IMR-90 (cell line): Measurements from ENCODE around the gene AUTS2.

Experiments
- CEBPB ChIP-seq: IDR thresholded peaks from 2 replicates; pipeline ENCODE4 v1.6.1; 2012; ENCODE audit warnings: low read depth, low read length, improper control_type of control experiment
- CTCF ChIP-seq: conservative IDR thresholded peaks from 2 replicates; pipeline ENCODE4 v1.5.1; 2012; ENCODE audit warnings: mild to moderate bottlenecking, low read depth, low read length, improper control_type of control experiment
- ELK1 ChIP-seq: fragments of 150-350 bp; IDR thresholded peaks from 2 replicates; pipeline ENCODE4 v1.6.1; 2016; ENCODE audit warnings: low read depth, mild to moderate bottlenecking, low read length, moderate library complexity, borderline replicate concordance
- FOS ChIP-seq: fragments of 150-350 bp; IDR thresholded peaks from 2 replicates; pipeline ENCODE4 v1.6.1; 2016; ENCODE audit warnings: low read depth, low read length
- MXI1 ChIP-seq: IDR thresholded peaks from 2 replicates; pipeline ENCODE4 v1.6.1; 2012; ENCODE audit warnings: low read depth, mild to moderate bottlenecking, low read length, moderate library complexity, borderline replicate concordance
- POLR2A ChIP-seq: IDR thresholded peaks from 2 replicates; pipeline ENCODE4 v1.6.1; 2012; ENCODE audit warnings: mild to moderate bottlenecking, low read depth, low read length
- SMC3 ChIP-seq: fragments of 150-350 bp; IDR thresholded peaks from 2 replicates; pipeline ENCODE4 v1.6.1; 2016; ENCODE audit warnings: low read depth, mild to moderate bottlenecking, antibody characterized with exemption, low read length, moderate library complexity

GRCh38 chr7:69836702-69837101 is 238.4 kb downstream of the AUTS2 start:
- no peak for TF ChIP-seq CTCF
- no peak for TF ChIP-seq POLR2A
- no peak for TF ChIP-seq FOS
- TF ChIP-seq MXI1 = no peak
- TF ChIP-seq SMC3 = no peak
- TF ChIP-seq CEBPB = no peak
- TF ChIP-seq ELK1 = no peak
